ENCODE measurements around the gene PPP1R36.

DNA sequence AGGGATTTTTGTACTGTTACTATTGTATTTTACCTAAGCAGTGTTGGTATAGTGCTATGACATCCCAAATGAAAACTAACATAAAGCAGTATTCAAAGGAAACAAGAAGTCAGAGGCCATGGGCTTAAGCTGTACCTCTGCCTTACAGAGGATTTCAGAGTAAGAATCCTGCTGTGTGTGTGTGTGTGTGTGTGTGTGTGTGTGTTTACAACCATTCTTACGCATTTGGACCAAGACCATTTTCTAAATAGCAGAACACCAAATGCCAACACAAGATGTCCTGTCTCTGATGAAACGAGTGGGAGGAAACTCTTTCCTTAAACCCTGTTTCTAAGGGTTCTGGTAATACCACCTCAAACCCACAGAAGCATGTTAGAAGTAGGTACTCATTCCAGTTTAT lies 64.4 kb downstream of the PPP1R36 start:
- no peak for TF ChIP-seq EZH2 (IDR thresholded peaks at IDR 0.05)
- TF ChIP-seq POLR2AphosphoS5 (IDR thresholded peaks at IDR 0.05; ENCODE audit: borderline replicate concordance, low read depth, low read length), result no peak

Measured in SK-N-MC (cell line).